Kidney capillary endothelial cell (primary cell): Measurements from ENCODE around the gene TAC4.
A peak's percentile ranks its signal among the peaks of the same experiment; 100 is the strongest.

Source experiments
- DNase-seq: peaks from one replicate; pipeline ENCODE4 v3.0.0-alpha.2; 2018; ENCODE audit warnings: low spot score

Gene TAC4

GRCh38 chr17:49809056-49809455, 38.8 kb downstream of the TAC4 start:
- no peak for DNase-seq

GRCh38 chr17:49798738-49799137, 49.1 kb downstream of the TAC4 start:
- no peak for DNase-seq

GRCh38 chr17:49798182-49798581, 49.7 kb downstream of the TAC4 start:
- no peak for DNase-seq

GRCh38 chr17:49795372-49795771, 52.5 kb downstream of the TAC4 start:
- no peak for DNase-seq

GRCh38 chr17:49793309-49793708, 54.6 kb downstream of the TAC4 start:
- no peak for DNase-seq

GRCh38 chr17:49789243-49789578, 58.7 kb downstream of the TAC4 start:
- no peak for DNase-seq

- DNase-seq = peak; percentile 98
Observed at GRCh38 chr17:49788478-49789242, 59.2 kb downstream of the TAC4 start, which contains the start of gene KAT7. Gene KAT7, plus strand, starts transcription at chr17:49788681. Its CDS starts 154 bp downstream, at chr17:49788835.
